DND-41 (cell line): ENCODE measurements around the gene ST6GALNAC3.

Source experiments
- EZH2 ChIP-seq: IDR thresholded peaks from 3 replicates; pipeline ENCODE4 v1.6.1; 2012; ENCODE audit warnings: borderline replicate concordance, low read depth, mild to moderate bottlenecking, moderate library complexity, low read length, inconsistent platforms; ENCODE audit not compliant: severe bottlenecking
- TF ChIP-seq, protein P1 (sequence below): IDR thresholded peaks from 2 replicates; pipeline ENCODE4 v1.5.1; 2012; ENCODE audit warnings: borderline replicate concordance, low read length, moderate library complexity, mild to moderate bottlenecking; ENCODE audit not compliant: poor library complexity, severe bottlenecking; ENCODE audit errors: extremely low read depth

DNA sequence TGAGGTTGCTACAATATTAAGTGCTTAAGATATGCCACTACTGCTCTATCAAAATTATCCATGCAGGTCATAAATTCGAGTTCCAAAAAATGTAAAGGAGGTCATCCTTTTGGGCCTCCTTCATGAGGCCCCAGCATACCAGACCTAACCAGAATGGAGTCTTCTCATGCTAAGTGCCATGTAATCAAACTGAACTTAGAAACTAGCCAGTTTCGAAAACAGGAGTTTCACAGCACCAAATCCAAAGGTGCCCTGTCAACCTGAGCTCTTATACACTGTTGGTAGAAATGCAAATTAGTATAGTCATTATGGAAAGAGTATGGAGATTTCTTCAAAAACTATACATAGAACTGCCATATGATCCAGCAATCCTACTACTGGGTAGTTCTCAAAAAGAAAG is 320.5 kb downstream of the ST6GALNAC3 start:
- TF ChIP-seq, protein P1, sequence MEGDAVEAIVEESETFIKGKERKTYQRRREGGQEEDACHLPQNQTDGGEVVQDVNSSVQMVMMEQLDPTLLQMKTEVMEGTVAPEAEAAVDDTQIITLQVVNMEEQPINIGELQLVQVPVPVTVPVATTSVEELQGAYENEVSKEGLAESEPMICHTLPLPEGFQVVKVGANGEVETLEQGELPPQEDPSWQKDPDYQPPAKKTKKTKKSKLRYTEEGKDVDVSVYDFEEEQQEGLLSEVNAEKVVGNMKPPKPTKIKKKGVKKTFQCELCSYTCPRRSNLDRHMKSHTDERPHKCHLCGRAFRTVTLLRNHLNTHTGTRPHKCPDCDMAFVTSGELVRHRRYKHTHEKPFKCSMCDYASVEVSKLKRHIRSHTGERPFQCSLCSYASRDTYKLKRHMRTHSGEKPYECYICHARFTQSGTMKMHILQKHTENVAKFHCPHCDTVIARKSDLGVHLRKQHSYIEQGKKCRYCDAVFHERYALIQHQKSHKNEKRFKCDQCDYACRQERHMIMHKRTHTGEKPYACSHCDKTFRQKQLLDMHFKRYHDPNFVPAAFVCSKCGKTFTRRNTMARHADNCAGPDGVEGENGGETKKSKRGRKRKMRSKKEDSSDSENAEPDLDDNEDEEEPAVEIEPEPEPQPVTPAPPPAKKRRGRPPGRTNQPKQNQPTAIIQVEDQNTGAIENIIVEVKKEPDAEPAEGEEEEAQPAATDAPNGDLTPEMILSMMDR, result no peak
- TF ChIP-seq EZH2, result no peak
